Sigmoid colon (tissue), 4 donors: ENCODE measurements around the gene FAXDC2.

Experiments
- EP300 ChIP-seq, 4 donors: sonication (generic); formaldehyde crosslinking; IDR thresholded peaks; one replicate each; pipeline ENCODE4 v1.6.1; 2017; ENCODE audit warnings: antibody characterized with exemption in 4 of 4
- POLR2AphosphoS5 ChIP-seq, 4 donors: sonication (generic); formaldehyde crosslinking; IDR thresholded peaks; one replicate each; pipeline ENCODE4 v1.6.1; 2017; ENCODE audit warnings: antibody characterized with exemption in 4 of 4
- TF ChIP-seq, protein P1 (sequence below), 4 experiments: fragments of 450-650 bp in 3 of 4; fragments of 200-600 bp in 1 of 4; IDR thresholded peaks; one replicate each; pipeline ENCODE4 v1.5.1; 2016 to 2019; ENCODE audit warnings: antibody characterized with exemption in 4 of 4, mild to moderate bottlenecking in 3 of 4, moderate library complexity in 2 of 4

GRCh38 chr5:154899151-154899816 is 48.9 kb upstream of the FAXDC2 start:
- TF ChIP-seq, protein P1, sequence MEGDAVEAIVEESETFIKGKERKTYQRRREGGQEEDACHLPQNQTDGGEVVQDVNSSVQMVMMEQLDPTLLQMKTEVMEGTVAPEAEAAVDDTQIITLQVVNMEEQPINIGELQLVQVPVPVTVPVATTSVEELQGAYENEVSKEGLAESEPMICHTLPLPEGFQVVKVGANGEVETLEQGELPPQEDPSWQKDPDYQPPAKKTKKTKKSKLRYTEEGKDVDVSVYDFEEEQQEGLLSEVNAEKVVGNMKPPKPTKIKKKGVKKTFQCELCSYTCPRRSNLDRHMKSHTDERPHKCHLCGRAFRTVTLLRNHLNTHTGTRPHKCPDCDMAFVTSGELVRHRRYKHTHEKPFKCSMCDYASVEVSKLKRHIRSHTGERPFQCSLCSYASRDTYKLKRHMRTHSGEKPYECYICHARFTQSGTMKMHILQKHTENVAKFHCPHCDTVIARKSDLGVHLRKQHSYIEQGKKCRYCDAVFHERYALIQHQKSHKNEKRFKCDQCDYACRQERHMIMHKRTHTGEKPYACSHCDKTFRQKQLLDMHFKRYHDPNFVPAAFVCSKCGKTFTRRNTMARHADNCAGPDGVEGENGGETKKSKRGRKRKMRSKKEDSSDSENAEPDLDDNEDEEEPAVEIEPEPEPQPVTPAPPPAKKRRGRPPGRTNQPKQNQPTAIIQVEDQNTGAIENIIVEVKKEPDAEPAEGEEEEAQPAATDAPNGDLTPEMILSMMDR (IDR thresholded peaks at IDR 0.05), result no peak
- TF ChIP-seq EP300 (IDR thresholded peaks at IDR 0.05), result no peak
- no peak for TF ChIP-seq POLR2AphosphoS5 (IDR thresholded peaks at IDR 0.05)
